SIG-M5 treated with dmso at 0.1 percent for 504 hours (cell line): ENCODE results near the gene KLLN.
"Not testable (repeated sequence)": the region's sequence is repeated elsewhere in the genome, so short reads cannot be mapped to it uniquely, and the experiment has no call there.

Experiments used
- DNase-seq: peaks from one replicate; lab custom pipeline; 2025; ENCODE audit not compliant: unreplicated experiment; lab: John Stamatoyannopoulos, UW

KLLN gene, protein sequence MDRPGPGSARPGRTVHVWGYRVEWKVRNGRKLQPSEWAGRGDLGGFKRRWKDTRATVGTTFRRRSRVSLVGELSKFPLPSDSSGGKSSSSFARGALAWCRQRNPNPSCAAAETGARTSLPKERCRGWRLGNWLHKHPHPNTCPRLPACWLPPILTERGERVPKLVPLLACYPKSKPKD

GRCh38 chr10:87863053-87863943, at the start of gene KLLN, which contains the start of gene PTEN:
Gene KLLN, minus strand, starts transcription at chr10:87863533. Its CDS starts 1,046 bp downstream, at chr10:87862487.
Gene PTEN, plus strand, starts transcription at chr10:87863625. Its CDS starts 845 bp downstream, at chr10:87864470.
- DNase-seq = peak; percentile 92

- DNase-seq = not testable (repeated sequence)
Measured at GRCh38 chr10:87903396-87903795, 40.1 kb upstream of the KLLN start.

DNA sequence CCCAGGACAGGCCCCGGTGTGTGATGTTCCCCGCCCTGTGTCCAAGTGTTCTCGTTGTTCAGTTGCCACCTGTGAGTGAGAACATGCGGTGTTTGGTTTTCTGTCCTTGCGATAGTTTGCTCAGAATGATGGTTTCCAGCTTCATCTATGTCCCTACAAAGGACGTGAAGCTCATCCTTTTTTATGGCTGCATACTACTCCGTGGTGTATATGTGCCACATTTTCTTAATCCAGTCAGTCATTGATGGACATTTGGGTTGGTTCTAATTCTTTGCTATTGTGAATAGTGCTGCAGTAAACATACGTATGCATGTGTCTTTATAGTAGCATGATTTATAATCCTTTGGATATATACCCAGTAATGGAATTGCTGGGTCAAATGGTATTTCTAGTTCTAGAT, 34.6 kb upstream of the KLLN start:
- DNase-seq = not testable (repeated sequence)

DNA sequence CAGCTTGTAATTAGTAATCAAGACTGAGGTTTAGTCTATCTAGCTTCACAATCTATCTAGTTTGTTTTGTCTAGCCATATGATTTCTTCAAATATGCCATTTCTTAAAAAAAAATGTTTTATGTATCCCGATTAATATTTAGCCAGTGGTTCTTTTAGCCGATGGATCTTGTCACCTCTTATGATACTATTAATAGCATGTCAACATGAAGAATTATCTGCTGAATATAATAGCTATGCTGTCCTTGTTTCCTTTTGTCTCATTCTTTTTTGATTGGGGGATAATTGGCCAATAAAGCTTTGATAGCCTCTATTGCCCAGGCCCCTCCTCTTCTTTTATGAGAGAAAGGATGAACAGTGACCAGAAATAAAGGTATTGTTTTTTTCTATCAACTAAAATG, 32.9 kb upstream of the KLLN start:
- no peak for DNase-seq

GRCh38 chr10:87895430-87895829, 32.1 kb upstream of the KLLN start:
- no peak for DNase-seq

DNA sequence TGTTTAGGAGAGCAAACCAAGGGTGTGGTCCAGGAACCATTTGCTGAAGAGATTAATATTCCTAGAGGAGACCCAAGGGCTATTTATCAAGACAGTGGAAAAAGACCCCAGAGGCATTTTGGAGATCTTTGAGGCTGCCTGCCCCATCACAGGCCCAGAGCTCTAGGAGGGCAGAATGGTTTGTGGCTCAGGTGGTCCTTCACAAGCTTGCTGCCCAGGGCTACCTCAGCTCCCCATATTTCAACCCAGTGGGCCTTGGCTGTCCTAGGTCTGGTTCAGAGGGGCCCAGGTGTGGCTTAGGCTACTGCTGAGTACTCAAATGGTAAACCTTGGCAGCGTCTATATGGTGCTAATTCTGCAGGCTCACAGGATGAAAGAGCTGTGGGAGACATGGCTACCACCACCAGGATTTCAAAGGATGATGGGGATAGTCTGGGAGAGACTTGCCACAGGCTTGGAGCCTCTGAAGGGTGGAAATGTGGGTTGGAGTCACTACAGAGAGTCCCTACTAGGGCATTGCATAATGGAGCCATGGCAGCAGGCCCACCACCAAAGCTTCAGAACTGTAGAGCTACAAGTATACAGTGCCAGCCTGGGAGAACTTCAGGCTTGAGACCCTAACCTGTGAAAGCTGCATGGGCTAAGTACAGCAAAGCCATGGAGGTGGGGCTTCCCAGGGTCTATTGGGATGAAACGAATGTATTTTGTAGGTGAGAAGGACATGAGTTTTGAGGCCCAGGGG, 24.4 kb upstream of the KLLN start:
- DNase-seq = no peak

- no peak for DNase-seq
Measured at GRCh38 chr10:87887146-87887545, 23.8 kb upstream of the KLLN start.

DNA sequence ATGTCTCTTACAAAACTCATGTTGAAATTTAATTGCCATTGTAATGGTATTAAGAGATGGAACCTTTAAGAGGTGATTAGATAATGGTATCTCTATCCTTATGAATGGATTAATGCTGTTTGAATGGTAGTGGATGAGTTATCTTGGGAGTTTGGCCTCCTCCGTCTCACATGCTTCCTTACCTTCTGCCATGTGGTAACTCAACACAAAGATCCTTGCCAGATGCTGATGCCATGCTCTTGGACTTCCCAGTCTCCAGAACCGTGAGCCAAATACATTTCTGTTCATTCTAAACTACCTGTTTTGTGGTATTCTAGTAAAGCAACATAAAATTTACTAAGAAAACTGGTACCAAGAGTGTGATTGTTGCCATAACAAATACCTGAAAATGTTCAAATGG, 23.3 kb upstream of the KLLN start:
- DNase-seq = no peak

DNA sequence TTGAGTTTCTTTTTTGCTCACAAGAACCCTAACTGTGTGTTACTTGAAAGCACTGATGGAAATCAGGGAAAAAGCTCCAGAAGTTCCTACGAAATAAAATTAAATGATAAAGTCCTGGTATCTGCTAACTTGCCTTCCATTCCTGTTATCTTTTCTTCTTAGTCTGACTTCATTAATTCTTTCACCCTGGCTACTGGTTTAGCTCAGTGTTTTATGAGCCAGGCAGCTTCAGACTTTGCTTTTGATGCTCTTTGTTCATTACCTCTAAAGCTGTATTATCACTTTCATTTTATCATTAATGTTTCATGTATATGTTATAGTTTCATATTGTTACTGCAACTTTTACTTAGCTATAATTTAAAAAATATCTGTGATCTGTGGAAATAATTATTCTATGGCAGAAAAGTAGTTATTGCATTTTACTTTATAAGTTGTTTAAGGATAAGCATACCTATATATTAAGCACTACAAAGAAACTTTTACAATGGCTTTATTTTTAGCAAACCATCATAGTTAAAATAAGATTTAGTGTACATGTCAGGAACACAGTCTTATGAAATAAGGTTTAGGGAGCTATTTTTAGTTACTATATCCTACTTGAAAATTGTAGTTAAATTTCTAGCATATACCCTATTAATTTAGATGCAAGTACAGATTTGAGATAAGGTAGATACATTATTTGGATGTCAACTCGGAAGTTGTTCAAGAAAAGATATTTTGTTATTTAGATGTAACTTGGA, 19.4 kb upstream of the KLLN start:
- DNase-seq = no peak

DNA sequence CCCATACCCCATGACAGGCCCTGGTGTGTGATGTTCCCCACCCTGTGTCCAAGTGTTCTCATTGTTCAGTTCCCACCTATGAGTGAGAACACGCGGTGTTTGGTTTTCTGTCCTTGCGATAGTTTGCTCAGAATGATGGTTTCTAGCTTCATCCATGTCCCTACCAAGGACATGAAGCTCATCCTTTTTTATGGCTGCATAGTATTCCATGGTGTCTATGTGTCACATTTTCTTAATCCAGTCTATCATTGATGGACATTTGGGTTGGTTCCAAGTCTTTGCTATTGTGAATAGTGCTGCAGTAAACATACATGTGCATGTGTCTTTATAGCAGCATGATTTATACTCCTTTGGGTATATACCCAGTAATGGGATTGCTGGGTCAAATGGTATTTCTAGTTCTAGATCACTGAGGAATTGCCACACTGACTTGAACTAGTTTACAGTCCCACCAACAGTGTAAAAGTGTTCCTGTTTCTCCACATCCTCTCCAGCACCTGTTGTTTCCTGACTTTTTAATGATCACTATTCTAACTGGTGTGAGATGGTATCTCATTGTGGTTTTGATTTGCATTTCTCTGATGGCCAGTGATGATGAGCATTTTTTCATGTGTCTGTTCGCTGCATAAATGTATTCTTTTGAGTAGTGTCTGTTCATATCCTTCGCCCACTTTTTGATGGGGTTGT, 18.2 kb upstream of the KLLN start:
- DNase-seq = not testable (repeated sequence)

DNA sequence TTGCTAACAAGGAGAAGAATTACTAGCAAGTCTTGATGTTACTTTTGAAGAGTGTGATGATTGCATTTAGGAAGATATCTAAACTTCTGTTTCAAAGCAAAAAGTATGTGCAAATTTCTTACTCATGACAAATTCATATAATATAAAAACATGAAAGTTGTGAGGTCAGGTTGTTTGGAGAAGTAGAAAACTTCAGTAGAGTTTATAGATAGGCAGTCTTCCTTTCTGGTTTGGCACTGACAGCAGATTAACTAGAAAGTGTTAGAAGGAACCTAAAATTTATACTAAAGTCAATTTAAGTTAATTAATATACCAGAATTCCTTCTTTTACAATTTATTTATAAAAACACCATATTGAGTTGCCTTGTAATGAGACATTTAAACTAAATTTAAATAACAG, 17.0 kb upstream of the KLLN start:
- no peak for DNase-seq

GRCh38 chr10:87878664-87879459, 15.5 kb upstream of the KLLN start:
- DNase-seq = no peak

GRCh38 chr10:87875929-87876571, 12.7 kb upstream of the KLLN start:
- no peak for DNase-seq

DNA sequence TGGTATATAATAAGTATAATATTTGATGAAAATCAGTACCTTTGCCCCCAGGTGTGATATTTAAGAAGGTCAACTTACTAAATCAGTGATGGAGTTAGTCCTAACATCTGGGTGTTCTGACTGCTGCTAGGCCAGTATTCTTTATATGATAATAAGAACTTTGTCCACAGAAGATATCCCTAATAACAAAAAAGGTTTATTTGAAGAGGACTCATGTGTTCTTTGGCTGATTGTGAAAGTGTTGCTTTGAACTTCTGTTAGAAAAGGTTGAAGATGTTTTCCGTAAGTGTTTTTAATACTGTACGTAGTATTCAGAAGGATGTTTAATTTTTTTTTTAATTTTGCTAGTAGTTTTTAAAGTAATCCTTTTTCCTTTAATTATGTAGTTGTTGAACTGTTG, 10.3 kb upstream of the KLLN start:
- no peak for DNase-seq

- no peak for DNase-seq
Measured at GRCh38 chr10:87872828-87873227, 9.5 kb upstream of the KLLN start.

DNA sequence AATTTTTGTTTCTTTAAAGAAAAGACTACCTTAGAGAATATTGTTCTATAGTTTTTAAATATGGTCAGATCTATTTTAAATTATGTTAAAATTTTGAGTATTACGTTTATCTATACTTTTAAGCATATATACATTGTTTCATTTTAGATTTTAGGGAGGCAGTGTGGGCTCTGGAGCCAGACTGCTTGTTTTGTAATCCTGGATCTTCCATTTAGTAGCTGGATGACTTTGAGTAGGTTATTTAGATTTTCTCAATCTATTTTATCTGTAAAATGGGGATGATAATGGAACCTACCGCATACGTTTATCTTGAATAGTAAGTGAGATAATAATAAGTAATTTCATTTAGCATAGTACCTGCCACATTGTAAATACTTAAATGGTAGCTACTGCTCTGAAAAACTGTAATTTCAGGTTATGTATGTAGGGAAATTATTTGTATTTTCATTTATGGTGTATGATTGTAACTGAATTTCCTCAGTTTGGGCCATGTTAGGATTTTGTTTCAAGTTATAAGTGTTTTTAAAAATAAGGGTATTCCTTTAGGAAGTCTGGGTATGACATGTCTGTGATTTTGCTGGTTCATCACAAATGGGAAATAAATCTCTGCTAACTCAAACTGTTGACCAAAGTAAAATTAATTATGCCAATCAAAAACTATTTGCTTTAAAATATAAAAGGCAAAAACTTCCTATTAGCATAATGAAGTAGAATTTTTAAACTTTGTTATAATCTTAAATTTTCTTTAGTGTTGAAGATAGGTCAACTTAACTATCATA, 6.6 kb upstream of the KLLN start:
- DNase-seq = no peak

- not testable (repeated sequence) for DNase-seq
Measured at GRCh38 chr10:87869139-87869538, 5.8 kb upstream of the KLLN start.

- no peak for DNase-seq
Measured at GRCh38 chr10:87868277-87868676, 4.9 kb upstream of the KLLN start.
